GM19240 (cell line): ENCODE data around the gene TMEM95.
A peak's percentile ranks its signal among the peaks of the same experiment; 100 is the strongest.

ENCODE experiments used
- DNase-seq: peaks from one replicate; pipeline ENCODE4 v3.0.0; 2011; ENCODE audit warnings: low spot score; ENCODE audit not compliant: insufficient read length

The TMEM95 gene

GRCh38 chr17:7403977-7404736 is 49.2 kb downstream of the TMEM95 start, which contains the start of gene TMEM256:
Gene TMEM256, minus strand, starts transcription at chr17:7404097. Its CDS starts 13 bp downstream, at chr17:7404084.
- DNase-seq = peak; percentile 98

DNA sequence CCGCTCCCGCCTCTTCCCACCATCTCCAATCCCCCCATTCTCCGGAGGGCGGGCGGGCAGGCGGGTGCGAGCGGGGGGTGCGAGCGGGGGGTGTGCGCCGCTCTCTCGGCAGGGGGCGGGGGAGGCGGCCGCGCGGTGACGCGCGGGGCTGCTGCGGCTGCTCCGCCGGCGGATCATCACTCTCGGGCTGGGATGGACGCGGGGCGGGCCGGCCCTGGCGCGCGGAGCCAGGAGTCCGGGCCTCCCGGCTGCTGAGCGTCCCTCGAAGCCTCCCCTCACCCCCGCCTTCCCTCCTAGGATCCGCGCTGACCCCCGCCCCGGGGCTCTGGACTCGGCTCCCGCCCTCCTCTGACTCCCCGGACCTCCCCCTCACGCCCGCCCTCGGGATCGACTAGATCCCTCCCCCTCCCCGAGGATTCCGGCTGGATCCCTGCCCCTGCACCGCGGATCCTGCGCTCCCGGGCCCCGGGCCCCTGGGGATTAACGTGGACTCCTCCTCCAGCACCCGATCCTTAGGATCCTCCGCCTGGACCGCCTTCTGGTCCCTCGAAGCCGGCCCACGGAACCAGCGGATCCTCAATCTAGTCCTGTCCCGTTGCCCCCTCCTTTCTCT is 49.9 kb downstream of the TMEM95 start:
- DNase-seq = peak; percentile 57

GRCh38 chr17:7405350-7406234 is 50.6 kb downstream of the TMEM95 start:
- DNase-seq = no peak

DNA sequence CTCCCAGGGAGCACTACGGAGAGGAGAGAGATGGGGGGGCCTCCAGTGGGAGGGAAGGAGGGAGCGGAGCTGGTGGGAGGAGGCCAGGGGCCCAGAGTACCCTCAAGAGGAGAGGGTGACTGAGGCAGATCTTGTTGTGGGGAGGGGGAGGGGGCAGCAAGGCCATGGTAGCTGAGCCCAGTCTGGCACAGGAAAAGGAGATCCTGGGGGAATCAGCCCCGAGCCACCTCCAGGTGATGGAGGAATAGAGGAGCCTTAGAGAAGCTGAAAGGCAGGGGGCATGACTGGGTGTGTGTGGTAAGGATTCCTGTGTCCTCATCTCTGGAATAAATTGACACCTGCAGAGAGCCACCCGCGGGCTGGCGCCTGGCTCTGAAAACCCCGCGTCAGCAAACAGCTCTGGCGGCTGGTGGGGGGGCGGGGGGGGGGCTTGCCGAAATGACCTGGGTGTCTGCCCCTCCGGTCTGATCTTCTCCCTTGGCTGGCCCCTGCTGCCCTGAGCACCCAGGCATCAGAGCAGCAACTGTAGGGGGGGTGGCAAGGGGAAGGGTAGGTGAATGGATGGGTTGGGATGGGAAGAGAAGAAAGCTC is 51.4 kb downstream of the TMEM95 start:
- DNase-seq = no peak
